ENCODE measurements around the gene MICAL3.

- TF ChIP-seq EZH2phosphoT487 (IDR thresholded peaks at IDR 0.05; ENCODE audit: insufficient read depth, low read depth) (no peak), EZH2 (IDR thresholded peaks at IDR 0.05; ENCODE audit: insufficient read depth, poor library complexity, severe bottlenecking) (no peak)
These were observed 77.5 kb downstream of the MICAL3 start for GRCh38 chr22:17946662-17947367.

Measured in GM23248 (cell line).